Hepatocyte (in vitro differentiated cells): ENCODE results near the gene SOX21.

ENCODE experiments used
- EZH2phosphoT487 ChIP-seq: fragments of 200-600 bp; sonication (generic); IDR thresholded peaks from one replicate; pipeline ENCODE4 v1.6.1; 2018; ENCODE audit warnings: antibody characterized with exemption, mild to moderate bottlenecking, low read depth, moderate library complexity; ENCODE audit not compliant: unreplicated experiment, severe bottlenecking
- TF ChIP-seq, protein P1 (sequence below): fragments of 200-600 bp; sonication (generic); IDR thresholded peaks from 2 replicates; pipeline ENCODE4 v1.5.1; 2016; ENCODE audit warnings: antibody characterized with exemption, mild to moderate bottlenecking; ENCODE audit not compliant: poor library complexity

DNA sequence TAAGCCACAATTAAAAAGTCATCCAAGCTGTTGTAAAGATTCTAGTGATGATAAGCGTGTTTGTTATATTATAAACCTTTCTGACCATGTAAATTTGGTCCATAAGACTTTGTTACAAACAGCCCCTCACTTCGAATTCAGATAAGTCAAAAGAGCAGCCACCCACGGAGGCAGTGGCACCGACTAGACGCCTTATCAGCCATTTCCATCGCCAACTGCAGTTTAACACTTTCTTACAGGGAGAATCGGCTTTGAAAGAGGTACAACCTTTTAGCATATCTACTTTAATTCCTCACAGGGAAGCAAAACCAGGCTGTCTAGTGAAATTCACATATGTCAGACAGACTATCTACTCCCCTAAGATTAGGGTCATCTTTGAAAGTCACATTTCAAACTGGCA, 47.5 kb downstream of the SOX21 start:
- TF ChIP-seq, protein P1, sequence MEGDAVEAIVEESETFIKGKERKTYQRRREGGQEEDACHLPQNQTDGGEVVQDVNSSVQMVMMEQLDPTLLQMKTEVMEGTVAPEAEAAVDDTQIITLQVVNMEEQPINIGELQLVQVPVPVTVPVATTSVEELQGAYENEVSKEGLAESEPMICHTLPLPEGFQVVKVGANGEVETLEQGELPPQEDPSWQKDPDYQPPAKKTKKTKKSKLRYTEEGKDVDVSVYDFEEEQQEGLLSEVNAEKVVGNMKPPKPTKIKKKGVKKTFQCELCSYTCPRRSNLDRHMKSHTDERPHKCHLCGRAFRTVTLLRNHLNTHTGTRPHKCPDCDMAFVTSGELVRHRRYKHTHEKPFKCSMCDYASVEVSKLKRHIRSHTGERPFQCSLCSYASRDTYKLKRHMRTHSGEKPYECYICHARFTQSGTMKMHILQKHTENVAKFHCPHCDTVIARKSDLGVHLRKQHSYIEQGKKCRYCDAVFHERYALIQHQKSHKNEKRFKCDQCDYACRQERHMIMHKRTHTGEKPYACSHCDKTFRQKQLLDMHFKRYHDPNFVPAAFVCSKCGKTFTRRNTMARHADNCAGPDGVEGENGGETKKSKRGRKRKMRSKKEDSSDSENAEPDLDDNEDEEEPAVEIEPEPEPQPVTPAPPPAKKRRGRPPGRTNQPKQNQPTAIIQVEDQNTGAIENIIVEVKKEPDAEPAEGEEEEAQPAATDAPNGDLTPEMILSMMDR = no peak
- TF ChIP-seq EZH2phosphoT487 = no peak
